Natural killer cell treated with Interleukin-12 subunit alpha and Interleukin-12 subunit beta and Interleukin-15 and Interleukin-18, amount 100 ng/mL, for 72 hours (primary cell): ENCODE data around the gene TIAM2. TPM values are rescaled to one million over a fixed set of nuclear protein-coding genes. Genes with fewer than 3 reads are reported as not detected.
A peak's percentile ranks its signal among the peaks of the same experiment; 100 is the strongest.

Experiments used
- ATAC-seq, 2 donors: fragments of 150-1000 bp; cut with Tn5 transposase in 1 of 2; sonication (Bioruptor Pico), chemical (Tn5 transposase) in 1 of 2; 2 replicates each; pipeline ENCODE4 v1.10.0; 2021
- DNase-seq: peaks from one replicate; pipeline ENCODE4 v3.0.0; 2022; ENCODE audit warnings: low spot score
- H3K27ac Mint-ChIP-seq, 2 donors: 1 replicate in 1 of 2; 2 replicates in 1 of 2; pipeline ENCODE4 v1.8.0; 2022; ENCODE audit warnings: mixed read lengths in 2 of 2, mild to moderate bottlenecking in 1 of 2, moderate library complexity in 1 of 2
- H3K27me3 Mint-ChIP-seq, 2 donors: 1 replicate in 1 of 2; 2 replicates in 1 of 2; pipeline ENCODE4 v1.8.0; 2022; ENCODE audit warnings: mixed read lengths in 2 of 2
- H3K36me3 Mint-ChIP-seq: one replicate; pipeline ENCODE4 v1.8.0; 2022; ENCODE audit warnings: mixed read lengths
- H3K4me1 Mint-ChIP-seq, 2 donors: 1 replicate in 1 of 2; 2 replicates in 1 of 2; pipeline ENCODE4 v1.8.0; 2022; ENCODE audit warnings: low read depth in 2 of 2, mixed read lengths in 2 of 2, mild to moderate bottlenecking in 1 of 2
- H3K4me3 Mint-ChIP-seq: one replicate; pipeline ENCODE4 v1.8.0; 2022; ENCODE audit warnings: mixed read lengths
- H3K9me3 Mint-ChIP-seq: 2 replicates; pipeline ENCODE4 v1.8.0; 2022; ENCODE audit warnings: mixed read lengths
- total RNA-seq, 2 donors: library from RNA; stranded (reverse); gene quantifications; one replicate each; pipeline ENCODE4 v1.2.3, GENCODE V29; 2022

TIAM2 gene
- total RNA-seq, 2 donors from 2014 or later, result 19.6 to 64.3 TPM

DNA sequence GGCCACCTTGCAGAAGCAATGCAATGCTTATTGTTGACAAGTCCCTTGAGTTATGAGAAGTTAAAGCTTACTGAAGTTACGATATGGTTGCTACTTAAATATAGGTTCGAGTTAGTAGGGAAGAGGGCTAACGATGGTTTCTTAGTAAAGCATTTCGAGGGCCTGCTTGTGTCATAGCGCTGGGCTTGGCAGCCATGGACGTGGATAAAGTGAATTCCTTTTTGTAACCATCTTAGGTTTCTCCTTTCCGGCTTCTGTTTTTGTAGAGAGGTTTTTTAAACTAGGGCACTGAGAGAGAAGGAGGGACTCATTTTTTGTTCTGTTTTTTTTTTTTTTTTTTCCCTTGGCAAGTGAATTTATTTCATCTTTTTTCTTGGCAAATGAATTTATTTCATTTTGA is 27.6 kb downstream of the TIAM2 start:
- DNase-seq, result no peak
- no peak overlapping the region for H3K4me3 Mint-ChIP-seq
- no peaks in the 10 kb centered on the region for H3K36me3 Mint-ChIP-seq
- H3K27me3 Mint-ChIP-seq, result no peaks in the 10 kb centered on the region
- no peak for ATAC-seq
- peaks cover 0 to 3% of the 10 kb centered on the region in 2 donors for H3K4me1 Mint-ChIP-seq
- H3K27ac Mint-ChIP-seq, result no peak overlapping the region
- H3K9me3 Mint-ChIP-seq, result no peaks in the 10 kb centered on the region

- no peak overlapping the region for H3K27ac Mint-ChIP-seq
- ATAC-seq (no peak), DNase-seq (no peak)
- H3K27me3 Mint-ChIP-seq, result no peaks in the 10 kb centered on the region
- H3K4me3 Mint-ChIP-seq, result no peak overlapping the region
- H3K9me3 Mint-ChIP-seq, result no peaks in the 10 kb centered on the region
- H3K4me1 Mint-ChIP-seq, result peaks cover 0 to 3% of the 10 kb centered on the region in 2 donors
- H3K36me3 Mint-ChIP-seq, result no peaks in the 10 kb centered on the region
Observed at GRCh38 chr6:155023717-155024116, 28.6 kb downstream of the TIAM2 start.

DNA sequence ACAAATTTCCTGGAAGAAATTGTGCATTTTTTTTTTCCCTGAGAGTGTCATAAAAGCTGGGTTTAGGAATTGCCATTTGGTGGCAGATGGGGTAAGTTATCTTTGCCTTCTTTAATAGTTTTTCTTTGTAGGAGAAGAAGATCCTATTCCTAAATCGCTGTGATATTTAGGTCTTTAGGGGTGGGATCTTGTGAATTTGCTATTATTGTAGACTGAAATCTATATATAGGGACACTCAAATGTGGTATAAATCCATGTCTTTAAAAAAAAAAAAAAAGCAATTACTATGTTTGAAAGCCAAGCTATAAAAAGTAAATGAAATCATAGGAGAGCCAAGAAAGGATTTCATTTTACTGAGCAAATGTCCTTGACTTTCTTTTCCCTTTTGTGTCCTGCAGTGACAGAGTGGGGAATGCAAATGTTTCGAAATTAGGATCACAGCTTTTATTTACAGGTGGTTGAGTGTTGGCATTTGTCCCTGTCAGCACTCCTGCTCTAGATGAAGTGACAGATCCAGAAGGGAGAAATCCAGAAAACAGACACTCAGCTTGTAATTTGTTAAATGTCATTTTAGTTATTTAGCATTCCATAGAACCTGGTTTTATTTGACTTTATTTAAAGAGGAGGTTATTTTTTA is 29.4 kb downstream of the TIAM2 start:
- no peaks in the 10 kb centered on the region for H3K9me3 Mint-ChIP-seq
- H3K4me3 Mint-ChIP-seq, result no peak overlapping the region
- peaks cover 0 to 3% of the 10 kb centered on the region in 2 donors for H3K4me1 Mint-ChIP-seq
- ATAC-seq, result no peak
- H3K36me3 Mint-ChIP-seq, result no peaks in the 10 kb centered on the region
- no peak for DNase-seq
- H3K27ac Mint-ChIP-seq, result no peak overlapping the region
- H3K27me3 Mint-ChIP-seq, result no peaks in the 10 kb centered on the region

DNA sequence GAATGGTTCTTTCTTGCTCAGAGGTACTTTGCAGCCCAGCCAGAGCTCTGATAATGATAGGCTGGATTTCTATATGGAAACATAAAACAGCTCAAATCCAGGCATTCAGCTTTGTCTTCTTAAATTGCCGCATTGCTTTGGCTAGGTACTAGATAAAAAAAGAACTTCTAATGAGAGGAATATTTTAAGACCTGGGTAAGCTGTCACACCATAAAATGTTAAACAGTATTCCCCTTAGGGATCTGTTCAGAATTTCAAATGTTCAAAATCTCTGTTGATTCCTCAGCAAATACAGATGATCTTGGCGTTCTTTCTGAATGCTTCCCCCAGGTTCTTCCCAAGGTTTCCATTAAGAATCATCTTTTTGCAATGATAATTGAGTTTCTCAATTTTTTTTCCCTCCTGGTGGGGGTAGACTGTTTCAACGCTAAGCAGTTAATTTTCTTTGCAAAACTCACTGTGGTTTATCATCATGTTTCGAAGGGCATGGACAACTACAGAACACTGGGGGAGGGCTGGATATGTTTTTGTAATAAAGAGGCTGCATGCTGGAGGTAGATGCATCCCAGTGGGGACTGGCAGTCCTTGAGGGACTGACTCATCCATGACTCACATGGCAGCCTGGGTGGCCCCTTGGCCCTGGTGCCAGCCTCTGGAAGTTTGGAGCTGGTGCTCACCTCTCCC is 31.0 kb downstream of the TIAM2 start:
- no peak for ATAC-seq
- Mint-ChIP-seq H3K4me3 (no peak overlapping the region), H3K36me3 (no peaks in the 10 kb centered on the region), H3K4me1 (peaks cover 0 to 3% of the 10 kb centered on the region in 2 donors), H3K9me3 (no peaks in the 10 kb centered on the region), H3K27me3 (no peaks in the 10 kb centered on the region), H3K27ac (peak overlapping the region in 1 of 2 donors; percentile 41)
- DNase-seq, result no peak

- ATAC-seq (no peak), DNase-seq (no peak)
- no peak overlapping the region for H3K4me3 Mint-ChIP-seq
- no peaks in the 10 kb centered on the region for H3K27me3 Mint-ChIP-seq
- no peaks in the 10 kb centered on the region for H3K36me3 Mint-ChIP-seq
- H3K27ac Mint-ChIP-seq, result no peak overlapping the region
- peaks cover 0 to 3% of the 10 kb centered on the region in 2 donors for H3K4me1 Mint-ChIP-seq
- no peaks in the 10 kb centered on the region for H3K9me3 Mint-ChIP-seq
Observed at GRCh38 chr6:155026706-155027045, 31.6 kb downstream of the TIAM2 start.

- no peak for DNase-seq
- Mint-ChIP-seq H3K4me3 (no peak overlapping the region), H3K27me3 (peaks cover 0 to 3% of the 10 kb centered on the region in 2 donors), H3K27ac (no peak overlapping the region), H3K36me3 (no peaks in the 10 kb centered on the region), H3K9me3 (no peaks in the 10 kb centered on the region), H3K4me1 (peaks cover 0 to 3% of the 10 kb centered on the region in 2 donors)
- no peak for ATAC-seq
Observed at GRCh38 chr6:155030148-155030720, 35.1 kb downstream of the TIAM2 start.

- Mint-ChIP-seq H3K9me3 (no peaks in the 10 kb centered on the region), H3K27me3 (peaks cover 0 to 3% of the 10 kb centered on the region in 2 donors), H3K36me3 (no peaks in the 10 kb centered on the region), H3K27ac (no peak overlapping the region), H3K4me1 (peaks cover 0 to 5% of the 10 kb centered on the region in 2 donors), H3K4me3 (no peak overlapping the region)
- ATAC-seq, result no peak
- DNase-seq, result no peak
Observed at GRCh38 chr6:155031091-155031490, 36.0 kb downstream of the TIAM2 start.

DNA sequence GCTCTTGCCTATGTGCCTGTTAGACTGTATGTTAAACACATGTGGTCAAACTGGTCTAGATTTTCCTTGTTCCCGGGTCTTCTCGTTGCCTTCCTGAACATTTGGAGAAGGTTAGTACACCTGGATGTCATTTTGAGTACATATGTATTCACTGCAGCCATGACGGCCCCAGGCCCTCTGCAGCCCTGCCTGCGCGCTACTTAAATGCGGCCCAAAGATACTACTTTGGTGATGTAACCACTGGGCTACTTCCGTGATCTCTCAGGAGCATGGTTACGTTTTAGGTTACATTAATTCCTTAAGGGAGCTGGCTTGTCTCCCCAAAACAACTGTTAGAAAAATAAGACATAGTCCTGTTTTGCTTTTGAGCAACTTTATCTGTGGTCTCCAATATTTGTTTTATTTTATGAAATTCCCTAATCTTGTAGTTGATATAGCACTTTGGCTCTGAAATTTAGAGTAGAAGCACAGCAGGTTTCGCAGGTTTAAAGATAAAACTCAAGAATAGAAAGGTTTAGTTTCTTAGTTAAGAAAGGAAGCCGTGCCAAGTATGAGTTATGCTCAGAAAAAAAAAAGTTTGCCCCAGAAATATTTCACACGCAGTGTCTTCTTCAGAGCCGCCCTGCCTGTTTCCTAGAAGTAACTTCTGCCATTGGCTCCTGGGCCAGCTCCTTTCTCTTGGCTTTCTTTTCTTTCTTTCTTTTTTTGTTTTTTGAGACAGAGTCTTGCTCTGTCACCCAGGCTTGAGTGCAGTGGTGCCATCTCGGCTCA is 38.1 kb downstream of the TIAM2 start:
- DNase-seq, result no peak
- no peak for ATAC-seq

DNA sequence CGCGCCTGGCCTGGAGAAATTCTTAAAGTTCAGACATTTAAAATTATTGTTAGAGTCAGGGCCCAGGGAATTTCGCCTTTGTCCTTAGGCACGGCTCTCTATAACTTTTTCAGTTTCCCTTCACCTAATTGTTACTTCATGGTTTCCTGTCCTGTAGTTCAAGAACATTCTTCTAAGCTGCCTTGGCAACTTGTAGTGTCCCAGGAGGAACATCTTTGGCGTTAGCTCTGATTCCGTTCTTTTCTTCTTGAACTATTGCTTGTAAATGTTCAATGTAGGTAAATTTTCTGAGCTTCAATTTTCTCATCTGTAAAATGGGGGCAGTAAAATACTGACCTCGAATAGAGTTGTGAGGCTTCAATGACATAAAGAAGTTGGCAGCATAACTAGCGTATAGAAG is 41.8 kb downstream of the TIAM2 start:
- DNase-seq (no peak), ATAC-seq (no peak)
- Mint-ChIP-seq H3K27me3 (peaks cover 0 to 5% of the 10 kb centered on the region in 2 donors), H3K4me3 (no peak overlapping the region), H3K27ac (no peak overlapping the region), H3K36me3 (no peaks in the 10 kb centered on the region), H3K4me1 (peaks cover 0 to 2% of the 10 kb centered on the region in 2 donors), H3K9me3 (no peaks in the 10 kb centered on the region)

More for the DNA sequence above, 38.1 kb downstream of the TIAM2 start:
- no peaks in the 10 kb centered on the region for H3K36me3 Mint-ChIP-seq
- H3K27me3 Mint-ChIP-seq, result peaks cover 0 to 3% of the 10 kb centered on the region in 2 donors
- no peak overlapping the region for H3K4me3 Mint-ChIP-seq
- peak overlapping the region in 1 of 2 donors; percentile 19 for H3K27ac Mint-ChIP-seq
- peaks cover 0 to 2% of the 10 kb centered on the region in 2 donors for H3K4me1 Mint-ChIP-seq
- H3K9me3 Mint-ChIP-seq, result no peaks in the 10 kb centered on the region

GRCh38 chr6:155038104-155038503 is 43.0 kb downstream of the TIAM2 start:
- no peaks in the 10 kb centered on the region for H3K36me3 Mint-ChIP-seq
- ATAC-seq, result no peak
- H3K4me1 Mint-ChIP-seq, result peaks cover 0 to 2% of the 10 kb centered on the region in 2 donors
- no peak for DNase-seq
- H3K27me3 Mint-ChIP-seq, result peaks cover 0 to 8% of the 10 kb centered on the region in 2 donors
- no peak overlapping the region for H3K4me3 Mint-ChIP-seq
- H3K9me3 Mint-ChIP-seq, result no peaks in the 10 kb centered on the region
- H3K27ac Mint-ChIP-seq, result no peak overlapping the region

- H3K27me3 Mint-ChIP-seq, result peaks cover 0 to 8% of the 10 kb centered on the region in 2 donors
- no peak overlapping the region for H3K27ac Mint-ChIP-seq
- H3K4me1 Mint-ChIP-seq, result peaks cover 0 to 2% of the 10 kb centered on the region in 2 donors
- no peaks in the 10 kb centered on the region for H3K36me3 Mint-ChIP-seq
- no peaks in the 10 kb centered on the region for H3K9me3 Mint-ChIP-seq
- ATAC-seq, result no peak
- no peak for DNase-seq
- no peak overlapping the region for H3K4me3 Mint-ChIP-seq
Observed at GRCh38 chr6:155038527-155038926, 43.4 kb downstream of the TIAM2 start.

- Mint-ChIP-seq H3K27me3 (peaks cover 0 to 5% of the 10 kb centered on the region in 2 donors), H3K4me3 (no peak overlapping the region), H3K4me1 (peaks cover 9 to 10% of the 10 kb centered on the region in 2 donors), H3K9me3 (no peaks in the 10 kb centered on the region), H3K36me3 (no peaks in the 10 kb centered on the region), H3K27ac (no peak overlapping the region)
- ATAC-seq (no peak), DNase-seq (no peak)
Observed at GRCh38 chr6:155039618-155040017, 44.5 kb downstream of the TIAM2 start.

- no peak for ATAC-seq
- Mint-ChIP-seq H3K4me3 (no peak overlapping the region), H3K4me1 (peaks cover 9 to 13% of the 10 kb centered on the region in 2 donors), H3K27ac (no peak overlapping the region), H3K27me3 (peaks cover 0 to 5% of the 10 kb centered on the region in 2 donors), H3K9me3 (no peaks in the 10 kb centered on the region), H3K36me3 (no peaks in the 10 kb centered on the region)
- no peak for DNase-seq
Observed at GRCh38 chr6:155040154-155040553, 45.0 kb downstream of the TIAM2 start.
